Measurements from ENCODE around the gene WDR48. TPM values are rescaled to one million over a fixed set of nuclear protein-coding genes. Genes with fewer than 3 reads are reported as not detected.
A peak's percentile ranks its signal among the peaks of the same experiment; 100 is the strongest.

The WDR48 gene
- total and polyA plus RNA-seq, 9 of the 15 experiments (the other 6 are each of a cell fraction or from before 2014, with no cell fraction given): 26.6 to 70.6 (median 48.0) TPM

DNA sequence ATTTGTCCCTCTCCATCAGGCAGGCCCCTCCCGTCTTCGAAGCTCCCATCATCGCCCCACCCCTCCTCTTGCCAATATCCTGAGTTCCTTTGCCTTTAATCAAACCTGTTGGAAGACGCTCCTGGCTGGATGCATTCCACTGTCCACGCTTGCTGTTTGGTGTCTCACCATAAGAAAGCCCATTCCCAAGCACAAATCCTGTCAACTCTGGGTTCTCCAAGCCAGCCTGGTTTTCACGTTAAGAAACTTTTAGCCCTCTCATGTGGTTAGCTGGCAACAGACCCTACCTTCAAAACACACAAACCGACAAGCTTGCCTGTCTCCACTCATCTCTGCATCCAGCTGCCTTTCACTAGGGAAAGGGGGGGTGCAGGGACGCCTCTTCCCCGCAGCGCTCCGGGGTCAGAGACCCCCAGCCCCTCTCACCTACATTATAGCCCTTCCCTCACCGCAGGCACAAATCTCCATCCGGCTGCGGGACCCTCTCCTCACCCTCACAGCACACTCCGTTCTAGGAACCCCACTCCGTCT, 54.5 kb downstream of the WDR48 start (continued):
- TF ChIP-seq, protein P1, sequence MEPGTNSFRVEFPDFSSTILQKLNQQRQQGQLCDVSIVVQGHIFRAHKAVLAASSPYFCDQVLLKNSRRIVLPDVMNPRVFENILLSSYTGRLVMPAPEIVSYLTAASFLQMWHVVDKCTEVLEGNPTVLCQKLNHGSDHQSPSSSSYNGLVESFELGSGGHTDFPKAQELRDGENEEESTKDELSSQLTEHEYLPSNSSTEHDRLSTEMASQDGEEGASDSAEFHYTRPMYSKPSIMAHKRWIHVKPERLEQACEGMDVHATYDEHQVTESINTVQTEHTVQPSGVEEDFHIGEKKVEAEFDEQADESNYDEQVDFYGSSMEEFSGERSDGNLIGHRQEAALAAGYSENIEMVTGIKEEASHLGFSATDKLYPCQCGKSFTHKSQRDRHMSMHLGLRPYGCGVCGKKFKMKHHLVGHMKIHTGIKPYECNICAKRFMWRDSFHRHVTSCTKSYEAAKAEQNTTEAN (CRISPR knock-in tag; IDR thresholded peaks at IDR 0.05): peak; percentile 22; the same call in 1 of the 2 replicates
- TF ChIP-seq, protein P2, sequence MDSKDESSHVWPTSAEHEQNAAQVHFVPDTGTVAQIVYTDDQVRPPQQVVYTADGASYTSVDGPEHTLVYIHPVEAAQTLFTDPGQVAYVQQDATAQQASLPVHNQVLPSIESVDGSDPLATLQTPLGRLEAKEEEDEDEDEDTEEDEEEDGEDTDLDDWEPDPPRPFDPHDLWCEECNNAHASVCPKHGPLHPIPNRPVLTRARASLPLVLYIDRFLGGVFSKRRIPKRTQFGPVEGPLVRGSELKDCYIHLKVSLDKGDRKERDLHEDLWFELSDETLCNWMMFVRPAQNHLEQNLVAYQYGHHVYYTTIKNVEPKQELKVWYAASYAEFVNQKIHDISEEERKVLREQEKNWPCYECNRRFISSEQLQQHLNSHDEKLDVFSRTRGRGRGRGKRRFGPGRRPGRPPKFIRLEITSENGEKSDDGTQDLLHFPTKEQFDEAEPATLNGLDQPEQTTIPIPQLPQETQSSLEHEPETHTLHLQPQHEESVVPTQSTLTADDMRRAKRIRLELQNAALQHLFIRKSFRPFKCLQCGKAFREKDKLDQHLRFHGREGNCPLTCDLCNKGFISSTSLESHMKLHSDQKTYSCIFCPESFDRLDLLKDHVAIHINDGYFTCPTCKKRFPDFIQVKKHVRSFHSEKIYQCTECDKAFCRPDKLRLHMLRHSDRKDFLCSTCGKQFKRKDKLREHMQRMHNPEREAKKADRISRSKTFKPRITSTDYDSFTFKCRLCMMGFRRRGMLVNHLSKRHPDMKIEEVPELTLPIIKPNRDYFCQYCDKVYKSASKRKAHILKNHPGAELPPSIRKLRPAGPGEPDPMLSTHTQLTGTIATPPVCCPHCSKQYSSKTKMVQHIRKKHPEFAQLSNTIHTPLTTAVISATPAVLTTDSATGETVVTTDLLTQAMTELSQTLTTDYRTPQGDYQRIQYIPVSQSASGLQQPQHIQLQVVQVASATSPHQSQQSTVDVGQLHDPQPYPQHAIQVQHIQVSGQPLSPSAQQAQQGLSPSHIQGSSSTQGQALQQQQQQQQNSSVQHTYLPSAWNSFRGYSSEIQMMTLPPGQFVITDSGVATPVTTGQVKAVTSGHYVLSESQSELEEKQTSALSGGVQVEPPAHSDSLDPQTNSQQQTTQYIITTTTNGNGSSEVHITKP (IDR thresholded peaks at IDR 0.05; ENCODE audit: partially characterized antibody): no peak

- Histone ChIP-seq H3K79me2 (ENCODE audit: control insufficient read depth, insufficient read depth, low read length) (peaks cover 44% of the 10 kb centered on the region), H3K27ac (ENCODE audit: extremely low read depth, low read depth, low read length) (peak overlapping the region; percentile 83), H3K9me1 (ENCODE audit: control insufficient read depth, insufficient read depth, low read length) (peaks cover 4% of the 10 kb centered on the region), H3K4me3 (peak overlapping the region; percentile 98), H3K4me1 (replicated peaks in 1 of 2; ENCODE audit: control insufficient read depth in 2 of 2, insufficient read depth in 2 of 2, low read length in 2 of 2) (peaks cover 21 to 45% of the 10 kb centered on the region in 2 experiments; a peak in 4 of 5 replicates), H3K9me3 (replicated peaks; ENCODE audit: control insufficient read depth, insufficient read depth, low read depth, low read length) (no peaks in the 10 kb centered on the region), H3K9ac (ENCODE audit: insufficient read depth in 1 of 2, low read depth in 2 of 2, low read length in 2 of 2) (peak overlapping the region; percentile 80 to 99), H2AFZ (ENCODE audit: low read depth, low read length) (peak overlapping the region; percentile 97), H3K27me3 (ENCODE audit: control insufficient read depth in 2 of 2, insufficient read depth in 2 of 2, low read length in 2 of 2) (no peaks in the 10 kb centered on the region), H4K20me1 (replicated peaks; ENCODE audit: control insufficient read depth, insufficient read depth, low read length) (peaks cover 5% of the 10 kb centered on the region; the same call in 1 of the 2 replicates), H3K4me2 (ENCODE audit: insufficient read depth, low read length) (peak overlapping the region; percentile 83), H3K36me3 (ENCODE audit: control insufficient read depth, insufficient read depth, low read length) (peaks cover 24% of the 10 kb centered on the region)
- BruUV-seq (replicated peaks): no TSS peak
- WGBS (ENCODE audit: insufficient coverage, low coverage, missing lambda C conversion rate): 1% methylated on average over 48 of the region's 55 CpGs
- in situ Hi-C loops (cut with MboI): no loop called here
- ChIA-PET POLR2A (interaction anchor here (0.6 to 1.8 kb wide), 13 partner anchors 8 to 417 kb away, joined by 3 to 9 read pairs (median 4); partner anchors contain the start of gene RPSA), CTCF (ENCODE audit: low intra/inter-chr PET ratio) (interaction anchor here (0.5 kb wide), 1 partner anchor 9 kb away, joined by 3 read pairs; no protein-coding TSS in a partner anchor)
- no peak for FAIRE-seq
- peak; percentile 66 for ATAC-seq
- peak; percentile 54 to 89 (median 82) for DNase-seq (ENCODE audit: extremely low read depth in 1 of 4, low spot score in 3 of 4)
- intact Hi-C loops (cut with micrococcal nuclease): no loop called here
- no peak for TF ChIP-seq DMBX1 (CRISPR knock-in tag; IDR thresholded peaks at IDR 0.05; ENCODE audit: borderline replicate concordance)
- TF ChIP-seq, protein P3, sequence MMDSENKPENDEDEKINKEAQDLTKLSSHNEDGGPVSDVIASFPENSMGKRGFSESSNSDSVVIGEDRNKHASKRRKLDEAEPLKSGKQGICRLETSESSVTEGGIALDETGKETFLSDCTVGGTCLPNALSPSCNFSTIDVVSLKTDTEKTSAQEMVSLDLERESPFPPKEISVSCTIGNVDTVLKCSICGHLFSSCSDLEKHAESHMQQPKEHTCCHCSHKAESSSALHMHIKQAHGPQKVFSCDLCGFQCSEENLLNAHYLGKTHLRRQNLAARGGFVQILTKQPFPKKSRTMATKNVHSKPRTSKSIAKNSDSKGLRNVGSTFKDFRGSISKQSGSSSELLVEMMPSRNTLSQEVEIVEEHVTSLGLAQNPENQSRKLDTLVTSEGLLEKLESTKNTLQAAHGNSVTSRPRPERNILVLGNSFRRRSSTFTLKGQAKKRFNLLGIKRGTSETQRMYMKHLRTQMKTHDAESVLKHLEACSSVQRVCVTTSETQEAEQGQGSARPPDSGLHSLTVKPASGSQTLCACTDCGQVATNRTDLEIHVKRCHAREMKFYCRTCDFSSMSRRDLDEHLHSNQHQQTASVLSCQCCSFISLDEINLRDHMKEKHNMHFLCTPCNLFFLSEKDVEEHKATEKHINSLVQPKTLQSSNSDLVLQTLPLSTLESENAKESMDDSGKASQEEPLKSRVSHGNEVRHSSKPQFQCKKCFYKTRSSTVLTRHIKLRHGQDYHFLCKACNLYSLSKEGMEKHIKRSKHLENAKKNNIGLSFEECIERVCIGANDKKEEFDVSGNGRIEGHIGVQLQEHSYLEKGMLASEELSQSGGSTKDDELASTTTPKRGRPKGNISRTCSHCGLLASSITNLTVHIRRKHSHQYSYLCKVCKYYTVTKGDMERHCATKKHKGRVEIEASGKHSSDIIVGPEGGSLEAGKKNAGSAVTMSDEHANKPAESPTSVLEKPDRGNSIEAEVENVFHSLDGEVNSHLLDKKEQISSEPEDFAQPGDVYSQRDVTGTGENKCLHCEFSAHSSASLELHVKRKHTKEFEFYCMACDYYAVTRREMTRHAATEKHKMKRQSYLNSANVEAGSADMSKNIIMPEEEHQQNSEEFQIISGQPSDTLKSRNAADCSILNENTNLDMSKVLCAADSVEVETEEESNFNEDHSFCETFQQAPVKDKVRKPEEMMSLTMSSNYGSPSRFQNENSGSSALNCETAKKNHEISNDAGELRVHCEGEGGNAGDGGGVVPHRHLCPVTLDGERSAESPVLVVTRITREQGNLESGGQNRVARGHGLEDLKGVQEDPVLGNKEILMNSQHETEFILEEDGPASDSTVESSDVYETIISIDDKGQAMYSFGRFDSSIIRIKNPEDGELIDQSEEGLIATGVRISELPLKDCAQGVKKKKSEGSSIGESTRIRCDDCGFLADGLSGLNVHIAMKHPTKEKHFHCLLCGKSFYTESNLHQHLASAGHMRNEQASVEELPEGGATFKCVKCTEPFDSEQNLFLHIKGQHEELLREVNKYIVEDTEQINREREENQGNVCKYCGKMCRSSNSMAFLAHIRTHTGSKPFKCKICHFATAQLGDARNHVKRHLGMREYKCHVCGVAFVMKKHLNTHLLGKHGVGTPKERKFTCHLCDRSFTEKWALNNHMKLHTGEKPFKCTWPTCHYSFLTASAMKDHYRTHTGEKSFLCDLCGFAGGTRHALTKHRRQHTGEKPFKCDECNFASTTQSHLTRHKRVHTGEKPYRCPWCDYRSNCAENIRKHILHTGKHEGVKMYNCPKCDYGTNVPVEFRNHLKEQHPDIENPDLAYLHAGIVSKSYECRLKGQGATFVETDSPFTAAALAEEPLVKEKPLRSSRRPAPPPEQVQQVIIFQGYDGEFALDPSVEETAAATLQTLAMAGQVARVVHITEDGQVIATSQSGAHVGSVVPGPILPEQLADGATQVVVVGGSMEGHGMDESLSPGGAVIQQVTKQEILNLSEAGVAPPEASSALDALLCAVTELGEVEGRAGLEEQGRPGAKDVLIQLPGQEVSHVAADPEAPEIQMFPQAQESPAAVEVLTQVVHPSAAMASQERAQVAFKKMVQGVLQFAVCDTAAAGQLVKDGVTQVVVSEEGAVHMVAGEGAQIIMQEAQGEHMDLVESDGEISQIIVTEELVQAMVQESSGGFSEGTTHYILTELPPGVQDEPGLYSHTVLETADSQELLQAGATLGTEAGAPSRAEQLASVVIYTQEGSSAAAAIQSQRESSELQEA (IDR thresholded peaks at IDR 0.05; ENCODE audit: low read depth): no peak
- TF ChIP-seq CBX5 (IDR thresholded peaks at IDR 0.05; ENCODE audit: borderline replicate concordance, low read depth): no peak
Observed at GRCh38 chr3:39106851-39107387, 55.1 kb downstream of the WDR48 start.
